Activated B cell treated with CpG ODN at 0.5 μM for 24 hours (primary cell): ENCODE data around the gene SLC18A2. TPM values are rescaled to one million over a fixed set of nuclear protein-coding genes. Genes with fewer than 3 reads are reported as not detected.

Experiments
- ATAC-seq: fragments of 200-7000 bp; cut with Tn5 transposase; one replicate; pipeline ENCODE4 v1.10.0; 2021; ENCODE audit warnings: low read depth, mild to moderate bottlenecking, moderate library complexity
- CTCF ChIA-PET: fragments of 350-600 bp; sonication (Branson Sonifier 250); formaldehyde crosslinking; loops from one replicate; lab custom pipeline; 2021; ENCODE audit warnings: antibody characterized with exemption; lab: Charles Lee
- POLR2A ChIA-PET: fragments of 350-600 bp; sonication (Branson Sonifier 250); formaldehyde crosslinking; loops from one replicate; lab custom pipeline; 2021; ENCODE audit warnings: antibody characterized with exemption; lab: Charles Lee
- DNase-seq: peaks from one replicate; pipeline ENCODE4 v3.0.0; 2022
- H3K27ac Mint-ChIP-seq: one replicate; pipeline ENCODE4 v1.8.0; 2020; ENCODE audit warnings: mixed read lengths
- H3K27me3 Mint-ChIP-seq: one replicate; pipeline ENCODE4 v1.8.0; 2021; ENCODE audit warnings: mixed read lengths
- H3K36me3 Mint-ChIP-seq: one replicate; pipeline ENCODE4 v1.8.0; 2021; ENCODE audit warnings: low read depth, mixed read lengths
- H3K4me1 Mint-ChIP-seq: one replicate; pipeline ENCODE4 v1.8.0; 2021; ENCODE audit warnings: mixed read lengths
- H3K4me3 Mint-ChIP-seq: one replicate; pipeline ENCODE4 v1.8.0; 2020; ENCODE audit warnings: mild to moderate bottlenecking, mixed read lengths
- H3K9me3 Mint-ChIP-seq: one replicate; pipeline ENCODE4 v1.8.0; 2020; ENCODE audit warnings: mixed read lengths
- intact Hi-C: fragments of 100-400 bp; cut with micrococcal nuclease; formaldehyde crosslinking; loops from one replicate; pipeline ENCODE4 v1.15.1; 2024
- total RNA-seq: library from RNA; stranded (reverse); gene quantifications from 2 replicates; pipeline ENCODE4 v1.2.3, GENCODE V29; 2022
- TF ChIP-seq, protein P1 (sequence below): fragments of 200-600 bp; IDR thresholded peaks from one replicate; pipeline ENCODE4 v1.8.0; 2022; ENCODE audit warnings: antibody characterized with exemption, mild to moderate bottlenecking

Gene SLC18A2
- total RNA-seq, 1 donor from 2014 or later = not detected

- no peak for ATAC-seq
- intact Hi-C loops = no loop called here
- Mint-ChIP-seq H3K4me1 (peaks cover 5% of the 10 kb centered on the region), H3K36me3 (no peaks in the 10 kb centered on the region), H3K27me3 (peaks cover 23% of the 10 kb centered on the region), H3K9me3 (peaks cover 16% of the 10 kb centered on the region), H3K4me3 (no peak overlapping the region), H3K27ac (no peak overlapping the region)
- no peak for DNase-seq
- ChIA-PET POLR2A (no interaction called here), CTCF (no interaction called here)
- TF ChIP-seq, protein P1, sequence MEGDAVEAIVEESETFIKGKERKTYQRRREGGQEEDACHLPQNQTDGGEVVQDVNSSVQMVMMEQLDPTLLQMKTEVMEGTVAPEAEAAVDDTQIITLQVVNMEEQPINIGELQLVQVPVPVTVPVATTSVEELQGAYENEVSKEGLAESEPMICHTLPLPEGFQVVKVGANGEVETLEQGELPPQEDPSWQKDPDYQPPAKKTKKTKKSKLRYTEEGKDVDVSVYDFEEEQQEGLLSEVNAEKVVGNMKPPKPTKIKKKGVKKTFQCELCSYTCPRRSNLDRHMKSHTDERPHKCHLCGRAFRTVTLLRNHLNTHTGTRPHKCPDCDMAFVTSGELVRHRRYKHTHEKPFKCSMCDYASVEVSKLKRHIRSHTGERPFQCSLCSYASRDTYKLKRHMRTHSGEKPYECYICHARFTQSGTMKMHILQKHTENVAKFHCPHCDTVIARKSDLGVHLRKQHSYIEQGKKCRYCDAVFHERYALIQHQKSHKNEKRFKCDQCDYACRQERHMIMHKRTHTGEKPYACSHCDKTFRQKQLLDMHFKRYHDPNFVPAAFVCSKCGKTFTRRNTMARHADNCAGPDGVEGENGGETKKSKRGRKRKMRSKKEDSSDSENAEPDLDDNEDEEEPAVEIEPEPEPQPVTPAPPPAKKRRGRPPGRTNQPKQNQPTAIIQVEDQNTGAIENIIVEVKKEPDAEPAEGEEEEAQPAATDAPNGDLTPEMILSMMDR = no peak
Measured at GRCh38 chr10:117212176-117212575, 28.7 kb upstream of the SLC18A2 start.

DNA sequence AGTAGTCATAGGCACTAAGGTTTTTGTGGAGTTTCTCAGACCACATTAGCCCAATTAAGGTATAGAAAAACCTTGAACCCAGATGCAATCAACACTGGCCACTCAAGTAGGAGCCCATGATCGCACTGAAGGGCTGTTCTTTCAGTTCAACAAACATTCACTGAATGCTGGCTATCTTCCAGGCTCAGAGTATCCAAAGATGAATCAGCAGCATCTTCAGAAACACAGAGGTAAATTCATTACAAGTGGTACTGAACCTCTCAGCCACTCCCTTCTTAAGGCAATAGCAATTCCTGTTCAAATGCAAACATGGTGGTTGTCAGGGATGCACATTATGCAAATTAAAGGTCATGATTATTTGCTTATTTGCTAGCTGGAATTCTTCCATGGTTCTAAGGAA, 26.5 kb upstream of the SLC18A2 start:
- ChIA-PET POLR2A (no interaction called here), CTCF (interaction anchor here (1.5 to 4.0 kb wide), 2 partner anchors 105 to 108 kb away, joined by 4 to 91 read pairs; no protein-coding TSS in a partner anchor)
- TF ChIP-seq, protein P1 = no peak
- H3K4me1 Mint-ChIP-seq = peaks cover 5% of the 10 kb centered on the region
- H3K36me3 Mint-ChIP-seq = no peaks in the 10 kb centered on the region
- no peak overlapping the region for H3K27ac Mint-ChIP-seq
- H3K9me3 Mint-ChIP-seq = peaks cover 16% of the 10 kb centered on the region
- ATAC-seq (no peak), DNase-seq (no peak)
- H3K27me3 Mint-ChIP-seq = peaks cover 29% of the 10 kb centered on the region
- intact Hi-C loops = no loop called here
- no peak overlapping the region for H3K4me3 Mint-ChIP-seq

DNA sequence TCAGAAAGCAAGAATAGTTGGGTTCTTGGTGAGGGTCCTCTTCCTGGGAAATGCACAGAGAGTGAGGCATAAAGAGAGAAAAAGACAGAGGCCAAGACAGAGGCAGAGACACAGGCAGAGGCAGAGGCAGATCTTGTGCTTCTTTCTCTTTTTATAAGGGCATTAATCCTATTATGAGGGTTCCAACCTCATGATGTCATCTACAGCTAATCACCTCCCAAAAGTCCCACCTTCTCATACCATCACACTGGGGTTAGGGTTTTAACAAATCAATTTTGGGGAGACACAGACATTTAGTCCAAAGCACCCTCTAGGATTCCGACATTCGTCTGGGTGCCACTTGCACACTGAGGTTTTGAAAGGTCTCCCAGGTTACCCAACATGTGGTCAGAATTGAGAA, 25.8 kb upstream of the SLC18A2 start:
- no peak overlapping the region for H3K27ac Mint-ChIP-seq
- DNase-seq = no peak
- peaks cover 25% of the 10 kb centered on the region for H3K27me3 Mint-ChIP-seq
- peaks cover 5% of the 10 kb centered on the region for H3K4me1 Mint-ChIP-seq
- TF ChIP-seq, protein P1 = no peak
- H3K9me3 Mint-ChIP-seq = peaks cover 16% of the 10 kb centered on the region
- H3K36me3 Mint-ChIP-seq = no peaks in the 10 kb centered on the region
- ATAC-seq = no peak
- POLR2A ChIA-PET = no interaction called here
- H3K4me3 Mint-ChIP-seq = no peak overlapping the region
- CTCF ChIA-PET = interaction anchor here (0.7 to 4.0 kb wide), 3 partner anchors 104 to 1082 kb away, joined by 3 to 91 read pairs (median 4); no protein-coding TSS in a partner anchor
- intact Hi-C loops = no loop called here

DNA sequence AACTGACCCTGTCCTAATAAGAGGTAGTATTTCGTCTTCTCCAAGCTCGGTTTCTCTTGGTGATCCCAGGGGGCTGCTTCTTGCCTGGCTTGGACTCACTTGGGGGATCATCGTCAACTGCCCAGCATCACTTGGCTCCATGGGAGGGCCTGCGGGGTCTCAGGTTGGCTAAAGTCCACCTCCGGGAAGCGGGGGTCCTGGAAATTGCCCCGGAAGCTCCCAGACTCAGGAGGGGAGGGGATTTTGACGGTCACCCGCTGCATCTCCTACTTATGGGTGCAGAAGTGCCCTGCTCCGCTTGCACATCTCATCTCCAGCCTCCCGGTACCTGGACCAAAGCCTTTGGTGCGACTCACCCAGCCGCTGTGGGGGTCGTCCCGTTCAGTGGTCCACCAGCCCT, 24.9 kb upstream of the SLC18A2 start:
- H3K4me1 Mint-ChIP-seq = peaks cover 5% of the 10 kb centered on the region
- no peak overlapping the region for H3K27ac Mint-ChIP-seq
- TF ChIP-seq, protein P1 = no peak
- H3K27me3 Mint-ChIP-seq = peaks cover 25% of the 10 kb centered on the region
- intact Hi-C loops = loop anchor here (1.0 kb wide), 1 partner anchor 104 kb away; no protein-coding TSS in a partner anchor
- H3K4me3 Mint-ChIP-seq = no peak overlapping the region
- CTCF ChIA-PET = interaction anchor here (0.7 to 4.0 kb wide), 19 partner anchors 8 to 1027 kb away, joined by 3 to 91 read pairs (median 4); no protein-coding TSS in a partner anchor
- DNase-seq (no peak), ATAC-seq (no peak)
- POLR2A ChIA-PET = interaction anchor here (0.7 kb wide), 1 partner anchor 102 kb away, joined by 4 read pairs; no protein-coding TSS in a partner anchor
- H3K36me3 Mint-ChIP-seq = no peaks in the 10 kb centered on the region
- H3K9me3 Mint-ChIP-seq = peaks cover 12% of the 10 kb centered on the region

DNA sequence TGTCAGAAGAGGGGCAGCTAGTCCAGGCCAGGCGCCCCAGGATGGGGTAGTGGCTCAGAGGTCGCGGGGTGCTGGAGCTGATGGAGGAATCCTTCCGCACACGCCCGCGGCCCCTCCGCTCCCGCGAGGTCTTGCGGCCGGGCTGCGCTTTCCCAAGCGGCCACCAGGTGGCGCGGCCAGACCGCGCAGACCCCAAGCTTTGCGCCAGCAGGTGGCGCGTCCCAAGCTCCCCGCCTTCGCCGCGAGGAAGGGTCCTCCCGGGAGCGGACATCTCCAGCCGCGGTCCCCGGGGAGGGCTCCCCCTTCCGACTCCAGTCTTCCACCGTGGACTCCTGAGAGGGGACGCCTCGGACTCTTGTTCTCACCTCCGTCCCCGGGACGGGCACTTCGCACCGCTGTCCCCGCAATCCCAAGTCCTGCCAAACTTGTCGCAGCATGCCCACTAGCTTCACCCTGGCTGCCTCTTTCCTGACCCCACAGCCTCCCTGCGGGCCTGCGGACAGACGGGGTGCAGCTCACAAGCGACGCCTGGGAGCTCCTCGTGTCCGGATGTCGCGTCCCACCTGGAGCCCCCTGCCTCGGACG, 24.2 kb upstream of the SLC18A2 start:
- ChIA-PET POLR2A (interaction anchor here (0.7 kb wide), 1 partner anchor 102 kb away, joined by 4 read pairs; no protein-coding TSS in a partner anchor), CTCF (interaction anchor here (0.5 to 4.0 kb wide), 21 partner anchors 9 to 1026 kb away, joined by 3 to 91 read pairs (median 4); no protein-coding TSS in a partner anchor)
- Mint-ChIP-seq H3K4me1 (peaks cover 5% of the 10 kb centered on the region), H3K9me3 (peaks cover 8% of the 10 kb centered on the region), H3K36me3 (no peaks in the 10 kb centered on the region), H3K27ac (no peak overlapping the region), H3K4me3 (peak overlapping the region; percentile 66), H3K27me3 (peaks cover 23% of the 10 kb centered on the region)
- intact Hi-C loops = loop anchor here (1.0 kb wide), 1 partner anchor 104 kb away; no protein-coding TSS in a partner anchor
- TF ChIP-seq, protein P1 = peak; percentile 96
- peak; percentile 72 for DNase-seq
- peak; percentile 90 for ATAC-seq
